Ramos (cell line): ENCODE results near the gene LRTM2.
"Not testable (repeated sequence)": the region's sequence is repeated elsewhere in the genome, so short reads cannot be mapped to it uniquely, and the experiment has no call there.

Experiments used
- in situ Hi-C: fragments of 300-500 bp; cut with MboI; formaldehyde crosslinking; loops from one replicate; pipeline ENCODE4 v1.14.3; 2022; ENCODE audit warnings: low sequenced_read_pairs; ENCODE audit not compliant: unreplicated experiment

The LRTM2 gene

DNA sequence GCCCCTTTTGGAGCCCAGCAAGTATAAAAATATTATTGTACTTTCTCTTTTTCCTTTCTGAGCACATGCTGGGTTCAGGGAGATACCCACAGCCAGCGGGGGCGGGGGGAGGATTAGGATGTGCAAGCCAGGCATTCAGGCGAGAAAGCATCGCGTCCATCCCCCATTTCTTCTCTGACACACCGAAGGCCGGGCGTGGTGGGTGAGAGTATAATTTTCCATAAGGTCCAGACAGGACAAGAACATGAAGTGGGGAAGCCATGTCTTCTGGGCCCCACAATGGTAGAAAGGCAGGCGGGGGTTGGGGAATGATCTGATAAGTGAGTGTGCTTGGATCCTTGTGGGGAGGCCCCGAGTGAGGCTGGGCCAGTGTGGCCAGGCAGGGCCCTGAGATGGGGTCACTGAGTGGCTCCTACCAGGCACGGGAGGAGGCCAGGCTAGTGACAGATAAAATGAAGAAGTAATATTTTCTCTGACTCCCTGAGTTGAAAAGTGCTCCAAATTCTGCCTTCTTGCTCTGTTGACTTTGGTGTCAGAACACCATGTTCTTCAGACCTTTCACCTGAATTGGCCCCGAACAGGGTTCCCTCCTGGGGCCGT, 10.7 kb upstream of the LRTM2 start:
- in situ Hi-C loops = loop anchor here (5.0 kb wide), 1 partner anchor 128 kb away; no protein-coding TSS in a partner anchor

DNA sequence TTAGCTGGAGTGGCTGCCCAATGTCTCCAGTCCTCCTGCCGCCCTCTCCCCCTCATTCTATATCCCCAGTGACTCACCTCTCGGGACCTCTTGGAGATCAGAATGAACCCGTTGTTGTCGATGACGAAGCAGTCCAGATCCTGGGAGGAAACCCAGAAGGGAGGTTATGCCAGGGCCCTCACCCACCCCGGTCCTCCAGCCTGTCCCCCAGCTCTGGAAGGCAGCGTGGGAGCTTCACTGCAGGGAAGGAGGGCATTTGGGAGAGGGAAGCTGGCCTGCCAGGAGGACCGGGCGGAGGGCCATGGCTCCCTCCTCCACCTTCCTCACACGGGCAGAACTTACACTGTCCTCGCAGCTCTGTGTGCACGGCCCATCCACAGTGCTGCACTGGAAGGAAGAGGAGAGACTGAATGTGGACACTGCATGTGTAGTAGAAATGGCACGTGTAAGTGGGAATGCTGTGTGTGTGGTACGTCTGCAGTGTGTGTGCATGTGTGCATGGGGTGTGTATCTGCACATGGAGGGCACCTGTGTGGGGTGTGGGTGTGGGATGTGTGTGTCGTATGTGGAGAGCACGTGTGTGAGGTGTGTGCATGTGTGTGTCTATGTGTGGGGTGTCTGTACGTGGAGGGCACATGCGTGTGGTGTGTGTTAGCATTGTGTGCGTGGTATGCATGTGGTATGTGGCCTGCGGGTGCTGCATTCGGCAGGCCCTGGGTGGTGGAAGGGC, 10.0 kb upstream of the LRTM2 start:
- in situ Hi-C loops = no loop called here

DNA sequence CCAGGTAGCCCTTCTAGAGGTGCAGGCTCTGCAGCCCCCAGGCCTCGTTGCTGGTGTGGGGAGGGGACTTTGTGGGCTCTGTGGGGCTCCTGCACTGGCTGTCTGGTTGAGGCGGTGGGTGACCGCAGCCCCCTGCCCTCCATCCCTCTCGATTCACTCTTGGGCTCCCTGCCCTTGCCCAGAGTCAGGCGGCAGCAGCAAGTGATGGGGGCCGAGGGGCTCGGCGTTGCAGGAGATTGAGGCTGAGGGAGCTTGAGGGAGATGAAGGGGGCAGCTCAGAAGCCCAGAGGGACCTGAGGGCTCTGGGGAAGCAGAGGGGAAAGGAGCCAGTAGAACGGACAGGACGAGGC, 9.5 kb upstream of the LRTM2 start:
- in situ Hi-C loops = no loop called here

DNA sequence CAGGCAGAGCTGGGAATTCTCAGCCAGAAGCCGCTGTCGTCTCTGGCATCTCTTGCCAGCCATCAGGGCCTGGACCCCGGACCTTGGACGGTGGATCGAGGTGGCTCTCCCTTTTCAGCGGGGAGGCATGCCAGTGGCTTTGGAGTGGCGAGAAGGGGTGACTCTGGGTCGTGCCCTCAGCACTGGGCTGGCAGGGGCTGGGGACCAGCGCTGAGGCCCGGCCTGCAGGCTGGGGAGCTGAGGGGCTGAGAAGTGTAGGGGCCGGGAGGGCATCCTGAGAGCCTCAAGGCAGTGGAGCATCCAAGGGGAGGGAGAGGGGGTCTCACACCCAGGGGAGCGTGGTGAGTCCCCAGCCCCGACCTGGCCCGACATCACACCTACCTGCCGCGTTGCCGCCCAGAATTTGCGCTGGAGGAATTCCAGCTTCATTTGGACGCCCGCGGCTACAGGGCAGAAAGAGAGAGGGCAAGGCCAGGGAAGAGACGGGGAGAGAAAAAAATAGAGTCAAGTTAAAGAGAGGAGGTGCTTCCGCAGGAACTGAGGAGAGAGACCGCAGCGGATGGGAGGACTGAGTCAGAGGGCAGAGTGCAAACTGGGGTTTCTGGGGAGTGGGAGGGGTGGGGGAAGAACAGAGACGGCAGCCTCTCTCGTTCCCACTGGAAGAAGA, 9.0 kb upstream of the LRTM2 start:
- in situ Hi-C loops = no loop called here

DNA sequence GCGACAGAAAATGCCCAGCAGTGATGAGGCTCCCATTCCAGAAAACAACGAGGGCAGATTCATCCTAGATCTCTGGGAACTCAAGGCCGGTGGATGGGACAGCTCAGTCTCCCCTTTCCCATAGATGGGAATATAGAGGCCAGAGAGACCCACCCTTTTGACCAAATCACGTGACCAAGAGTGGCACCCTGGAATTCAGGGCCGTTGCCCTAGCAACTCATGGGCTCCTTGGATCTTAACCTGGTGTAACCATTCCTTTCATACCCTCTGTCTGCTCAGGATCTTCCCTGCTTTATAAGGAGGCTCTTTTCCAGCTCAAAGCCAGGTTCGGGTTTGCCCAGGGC, 8.4 kb upstream of the LRTM2 start:
- in situ Hi-C loops = no loop called here

DNA sequence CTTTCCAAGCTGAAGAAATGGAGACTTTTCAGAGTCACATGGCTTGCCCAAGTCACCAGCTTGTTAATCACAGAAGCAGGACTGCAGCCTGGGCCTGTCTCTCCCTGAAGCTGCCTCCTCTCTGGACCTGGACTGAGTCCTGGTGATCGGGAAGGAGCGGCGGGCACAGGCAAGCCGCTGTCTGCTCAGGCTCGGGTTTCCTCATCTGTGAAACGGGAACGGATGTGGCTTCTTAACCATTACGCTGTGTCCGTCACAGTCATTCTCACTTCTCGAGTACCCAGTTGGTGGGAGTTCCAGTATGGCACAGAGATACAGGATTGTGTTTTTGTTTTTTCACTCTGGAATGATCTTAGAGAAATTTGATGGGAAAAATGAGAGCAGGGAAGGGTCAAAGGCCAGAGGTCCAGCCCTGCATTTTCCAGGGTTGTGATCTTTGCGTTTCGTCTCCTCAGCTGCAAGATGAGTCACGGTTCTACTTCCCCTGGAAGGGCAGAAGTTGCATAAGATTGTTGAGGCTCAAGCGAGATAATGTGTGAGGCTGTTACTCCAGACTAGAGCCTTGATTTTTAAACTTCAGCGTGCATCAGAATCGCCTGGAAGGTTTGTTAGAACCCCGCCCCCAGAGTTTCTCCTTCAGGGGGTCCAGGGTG, 7.6 kb upstream of the LRTM2 start:
- in situ Hi-C loops = no loop called here

DNA sequence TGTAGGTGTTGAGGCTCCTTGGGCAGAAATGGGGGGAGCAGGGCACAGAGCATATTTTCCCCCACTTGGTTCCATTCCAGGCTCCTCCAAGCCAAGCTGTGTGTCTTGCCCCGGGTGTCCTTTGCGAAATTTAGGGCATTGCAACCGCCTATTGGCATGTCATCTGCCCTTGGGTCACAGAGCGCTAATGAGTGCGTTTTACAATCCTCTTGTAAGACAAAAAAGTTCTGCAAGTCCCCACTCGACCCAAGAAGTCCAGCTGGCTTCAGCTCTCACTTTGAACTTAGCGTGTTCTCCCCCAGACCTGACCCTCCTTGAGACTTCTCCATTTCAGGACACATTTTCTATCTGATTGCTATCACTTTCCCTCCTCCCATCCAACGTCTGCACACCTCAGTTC, 6.1 kb upstream of the LRTM2 start:
- in situ Hi-C loops = no loop called here

DNA sequence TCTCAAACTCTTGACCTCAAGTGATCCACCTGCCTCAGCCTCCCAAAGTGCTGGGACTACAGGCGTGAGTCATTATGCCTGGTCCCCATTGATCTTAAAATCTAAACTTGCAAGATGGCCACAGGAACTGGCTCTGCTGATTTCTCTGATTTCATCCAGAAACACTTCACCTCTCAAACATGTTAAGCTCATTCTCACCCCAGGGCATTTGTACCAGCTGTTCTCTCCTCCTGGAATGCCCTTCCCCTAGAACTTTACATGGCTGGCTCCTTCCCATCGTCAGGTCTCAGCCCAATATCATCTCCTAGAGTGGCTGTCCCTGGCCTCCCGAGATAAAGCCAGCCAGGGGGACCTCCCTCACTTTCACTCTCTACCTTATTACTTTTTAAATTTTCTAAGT, 5.3 kb upstream of the LRTM2 start:
- in situ Hi-C loops = no loop called here

DNA sequence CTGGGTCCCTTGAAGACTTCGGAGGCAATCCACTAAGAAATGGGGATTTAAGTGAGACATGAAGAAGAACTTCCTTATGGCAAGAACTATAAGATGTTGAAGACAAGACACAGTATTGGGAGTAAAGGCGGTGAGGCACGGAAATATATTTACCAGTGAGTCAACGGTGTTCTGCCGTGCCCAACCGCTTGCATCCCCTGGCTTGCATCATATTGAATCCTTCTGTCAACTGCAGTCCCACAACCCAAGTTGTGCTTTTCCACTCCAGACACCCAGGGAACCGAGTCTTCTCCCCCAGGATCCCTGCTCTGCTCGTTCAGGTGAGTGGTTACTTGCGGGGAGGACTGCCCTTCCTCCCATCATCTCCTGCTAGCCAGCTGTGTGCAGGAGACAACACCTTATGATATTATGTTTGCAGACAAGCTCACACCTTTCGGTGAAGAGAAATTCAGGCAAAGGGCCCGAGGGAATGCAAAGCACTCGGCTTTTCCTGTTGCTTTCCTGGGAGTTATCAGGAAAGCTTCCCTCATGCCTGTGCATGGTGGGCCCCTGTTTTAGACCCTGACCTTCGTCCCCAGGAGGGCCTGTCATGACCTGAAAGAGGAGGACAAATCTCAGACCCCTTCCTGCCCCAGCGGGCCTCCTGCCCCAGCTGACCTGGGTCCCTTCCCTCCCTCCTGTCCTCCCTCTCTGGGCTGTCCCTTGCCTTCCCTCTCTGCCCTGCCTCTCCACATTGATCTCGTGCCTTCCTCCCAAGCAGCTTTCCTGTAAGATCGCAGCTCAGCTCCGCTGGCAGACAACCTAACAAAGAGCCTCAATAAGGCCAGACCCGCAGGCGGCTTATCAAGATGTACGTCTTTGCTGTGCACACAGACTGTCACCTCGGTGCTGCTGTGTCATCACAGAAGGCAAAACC, 4.3 kb upstream of the LRTM2 start:
- in situ Hi-C loops = no loop called here

DNA sequence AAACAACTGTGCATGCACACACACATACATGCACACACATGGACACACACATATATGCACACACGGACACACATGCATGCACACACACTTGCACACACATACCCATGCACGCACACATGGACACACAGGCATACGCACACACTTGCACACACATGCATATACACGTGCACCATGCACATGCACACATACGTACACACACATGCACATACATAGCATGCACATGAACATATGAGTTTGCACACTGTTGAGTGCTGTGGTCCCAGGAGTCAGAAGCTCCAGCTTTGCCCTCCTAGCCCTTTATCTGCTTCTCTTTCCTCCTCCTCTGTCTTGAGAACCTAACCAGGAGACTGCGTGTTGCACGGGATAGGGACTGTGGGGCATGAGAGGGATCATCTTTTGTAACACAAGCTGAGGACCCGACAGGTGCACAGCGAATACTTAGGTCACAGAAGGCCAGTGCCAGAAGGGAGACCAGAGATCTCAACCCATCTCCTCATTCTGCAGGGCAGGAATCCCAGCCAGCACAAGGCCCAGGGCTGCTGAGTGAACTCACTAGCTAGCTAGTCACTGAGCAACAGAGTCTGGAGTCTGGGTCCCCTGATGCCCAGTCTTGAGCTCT, 3.5 kb upstream of the LRTM2 start:
- in situ Hi-C loops = no loop called here

DNA sequence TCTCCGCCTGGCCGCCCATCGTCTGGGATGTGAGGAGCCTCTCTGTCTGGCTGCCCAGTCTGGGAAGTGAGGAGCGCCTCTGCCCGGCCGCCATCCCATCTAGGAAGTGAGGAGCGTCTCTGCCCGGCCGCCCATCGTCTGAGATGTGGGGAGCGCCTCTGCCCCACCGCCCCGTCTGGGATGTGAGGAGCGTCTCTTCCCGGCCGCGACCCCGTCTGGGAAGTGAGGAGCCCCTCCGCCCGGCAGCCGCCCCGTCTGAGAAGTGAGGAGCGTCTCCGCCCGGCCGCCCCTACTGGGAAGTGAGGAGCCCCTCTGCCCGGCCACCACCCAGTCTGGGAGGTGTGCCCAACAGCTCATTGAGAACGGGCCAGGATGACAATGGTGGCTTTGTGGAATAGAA, 2.4 kb upstream of the LRTM2 start:
- in situ Hi-C loops = not testable (repeated sequence)

DNA sequence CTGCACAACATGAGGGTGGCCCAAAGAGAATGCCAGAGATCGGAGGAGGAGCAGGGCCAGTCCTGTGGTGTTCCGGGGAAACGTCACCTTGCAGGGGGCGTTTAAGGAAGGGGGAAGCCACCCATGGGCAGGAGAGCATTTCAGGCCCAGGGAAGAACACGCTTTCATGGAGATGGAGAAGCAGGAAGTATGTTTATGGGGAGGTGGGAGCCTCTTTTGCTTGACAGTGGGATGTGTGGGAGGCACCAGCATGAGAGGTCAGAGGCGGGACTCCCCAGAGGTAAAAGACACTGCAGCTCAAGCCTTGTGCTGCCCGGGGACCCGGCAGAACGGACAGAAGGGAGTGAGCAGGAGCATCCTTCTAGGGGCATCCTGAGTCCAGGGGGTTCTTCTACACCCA, 1.3 kb upstream of the LRTM2 start:
- in situ Hi-C loops = no loop called here

DNA sequence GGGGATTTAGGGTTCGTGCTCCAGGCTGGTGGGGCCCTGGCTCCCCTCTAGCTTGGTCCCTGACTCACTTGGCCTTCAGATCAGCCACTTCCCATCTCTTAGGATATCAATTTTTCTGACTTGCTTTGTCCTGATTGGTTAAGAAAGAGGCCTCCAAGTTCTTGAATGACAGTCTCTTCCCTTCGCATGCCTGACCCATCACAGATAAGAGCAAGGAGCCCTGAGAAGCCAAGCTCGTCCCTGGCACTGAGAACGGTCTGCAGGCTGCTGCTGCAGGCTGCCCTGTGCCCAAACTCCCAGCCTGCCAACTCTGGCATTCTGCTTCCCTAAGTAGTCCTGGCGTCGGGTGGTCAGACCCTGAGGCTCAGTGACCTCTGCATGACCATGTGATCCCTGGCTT, 794 bp upstream of the LRTM2 start:
- in situ Hi-C loops = no loop called here

DNA sequence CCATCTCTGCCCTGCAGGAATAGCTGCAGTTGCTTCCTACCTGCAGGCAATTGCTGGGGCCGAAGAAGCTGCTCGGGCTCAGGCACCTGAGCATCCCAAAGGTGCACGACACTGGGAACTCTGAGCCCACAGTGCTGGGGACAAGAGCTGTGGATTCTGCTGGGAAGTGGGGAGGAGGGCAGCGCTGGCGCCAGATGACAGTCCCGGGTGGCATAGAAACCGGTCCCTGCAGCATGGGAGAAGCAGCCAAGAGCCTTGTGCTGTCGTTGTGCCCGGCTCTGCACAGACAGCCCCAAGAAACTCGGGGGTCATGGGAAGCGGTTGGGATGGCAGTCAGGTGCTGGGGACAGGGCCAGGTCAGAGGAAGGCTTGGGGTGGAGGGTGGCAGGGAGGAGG, 529 bp downstream of the LRTM2 start:
- in situ Hi-C loops = no loop called here

DNA sequence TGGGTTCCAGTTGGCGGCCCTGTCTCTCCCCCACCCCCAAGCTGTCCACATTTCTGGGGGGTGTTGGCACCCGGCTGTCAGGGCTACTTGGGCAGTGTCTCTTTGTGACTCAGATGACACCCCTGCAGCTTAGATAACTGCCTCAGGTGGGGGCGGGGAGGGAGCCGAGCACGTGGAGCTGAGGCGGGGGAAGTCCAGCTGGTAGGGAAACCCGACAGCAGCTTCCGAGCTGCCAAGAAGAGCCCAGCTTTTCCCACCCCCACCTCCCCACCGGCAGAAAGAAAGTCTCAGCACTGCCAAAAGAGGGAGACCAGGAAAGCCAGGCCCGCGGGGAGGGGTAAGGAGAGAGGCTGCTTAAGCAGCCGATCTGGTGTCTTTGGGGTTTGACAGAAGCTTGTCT, 1.4 kb downstream of the LRTM2 start:
- in situ Hi-C loops = no loop called here

DNA sequence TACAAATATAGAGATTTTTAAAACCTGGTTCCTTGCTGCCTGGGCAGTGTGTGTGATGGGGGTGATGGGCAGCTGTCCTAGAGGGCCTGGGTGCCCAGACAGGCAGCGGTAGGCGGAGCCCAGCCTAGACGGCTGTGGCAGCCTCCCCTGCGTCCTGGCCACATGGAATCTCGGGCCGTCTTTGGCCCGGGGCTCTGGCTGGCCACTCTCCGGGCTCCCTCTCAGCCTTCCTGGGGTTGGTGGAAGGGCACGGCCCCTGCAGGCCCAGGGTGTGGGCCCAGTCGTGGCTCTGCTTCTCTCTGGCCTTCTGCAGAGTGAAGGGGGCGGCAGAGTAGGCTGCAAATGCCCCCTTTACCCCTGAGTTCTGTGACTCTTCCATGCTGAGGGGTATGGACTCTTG, 2.3 kb downstream of the LRTM2 start:
- in situ Hi-C loops = no loop called here

DNA sequence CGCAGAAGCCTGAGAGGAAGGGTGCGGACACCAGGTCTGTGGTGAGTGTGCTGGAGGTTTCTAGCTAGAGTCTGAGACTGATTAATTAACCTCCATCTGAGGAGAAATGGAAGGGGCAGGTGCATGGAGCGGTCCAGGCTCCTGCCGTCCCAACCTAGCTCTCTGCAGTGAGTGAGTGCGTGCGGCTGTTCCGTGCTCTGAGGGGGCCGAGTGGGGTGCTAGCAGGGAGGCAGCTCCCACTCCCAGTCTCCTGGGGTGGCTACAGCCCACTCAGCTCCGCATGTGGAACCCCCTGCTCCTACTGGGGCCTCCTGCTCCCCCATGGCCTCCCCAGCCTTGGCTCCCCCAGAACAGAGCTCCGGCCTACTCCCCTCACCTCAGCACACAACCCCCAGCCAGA, 2.9 kb downstream of the LRTM2 start:
- in situ Hi-C loops = no loop called here

DNA sequence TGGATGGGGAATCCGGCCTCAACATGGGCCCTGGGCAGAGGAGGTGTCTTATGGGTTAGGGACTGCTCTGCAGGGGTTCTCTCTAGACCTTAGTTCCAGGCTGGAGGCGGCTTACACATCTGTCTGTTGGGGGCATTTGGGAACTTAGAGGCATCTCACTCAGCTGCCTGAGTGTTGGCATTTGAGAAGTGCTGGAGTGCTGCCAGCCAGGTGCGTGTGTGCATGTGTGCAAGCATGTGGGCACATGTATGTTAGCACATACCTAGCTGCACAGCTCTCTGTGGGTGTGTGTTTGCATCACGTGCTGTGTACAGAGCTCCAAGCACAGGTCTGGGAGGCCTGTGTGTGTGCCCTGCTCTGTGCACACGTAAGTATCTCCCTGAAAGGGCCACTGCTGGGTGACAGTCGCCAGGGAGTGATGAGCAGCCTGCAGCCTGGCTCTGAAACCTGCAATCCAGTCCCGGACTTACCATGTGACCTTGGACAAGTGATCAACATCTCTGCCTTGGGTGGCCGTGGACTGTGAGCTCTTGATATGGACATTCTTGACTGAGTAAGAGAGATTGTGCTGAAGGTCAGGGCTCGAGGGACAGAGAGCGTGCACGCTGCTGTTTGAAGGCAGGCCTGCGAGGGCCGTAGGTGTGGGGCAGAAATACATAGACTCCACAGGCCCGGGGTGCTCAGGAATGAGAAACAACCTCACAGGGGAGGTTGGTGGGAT, 5.2 kb downstream of the LRTM2 start:
- in situ Hi-C loops = no loop called here

DNA sequence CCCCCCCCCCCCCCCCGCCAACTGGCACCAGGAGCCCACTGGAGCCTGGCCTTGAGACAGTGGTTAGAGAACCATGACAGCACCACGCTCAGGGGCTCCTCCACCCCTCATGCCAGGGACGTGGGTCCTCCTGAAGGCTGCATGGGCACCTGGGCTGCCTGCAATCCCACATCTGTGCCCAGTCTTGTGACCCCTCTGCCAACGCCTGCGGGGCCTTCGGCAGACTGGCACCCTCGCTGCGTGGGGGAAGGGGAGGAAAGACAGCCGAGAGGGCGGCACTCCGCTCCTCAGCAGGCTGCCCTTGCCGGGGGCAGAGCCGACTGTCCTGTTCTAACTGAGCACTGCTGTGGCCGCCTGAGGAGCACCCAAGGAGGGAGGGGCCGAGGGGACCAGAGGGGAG, 6.0 kb downstream of the LRTM2 start:
- in situ Hi-C loops = no loop called here
